GM19467 (cell line): Measurements from ENCODE around the gene PPM1L.

Experiments
- ATAC-seq: cut with Tn5 transposase; IDR thresholded peaks from one replicate; pipeline ENCODE4 v1.9.1; 2021; ENCODE audit warnings: mild to moderate bottlenecking, moderate library complexity; ENCODE audit not compliant: unreplicated experiment

The PPM1L gene

DNA sequence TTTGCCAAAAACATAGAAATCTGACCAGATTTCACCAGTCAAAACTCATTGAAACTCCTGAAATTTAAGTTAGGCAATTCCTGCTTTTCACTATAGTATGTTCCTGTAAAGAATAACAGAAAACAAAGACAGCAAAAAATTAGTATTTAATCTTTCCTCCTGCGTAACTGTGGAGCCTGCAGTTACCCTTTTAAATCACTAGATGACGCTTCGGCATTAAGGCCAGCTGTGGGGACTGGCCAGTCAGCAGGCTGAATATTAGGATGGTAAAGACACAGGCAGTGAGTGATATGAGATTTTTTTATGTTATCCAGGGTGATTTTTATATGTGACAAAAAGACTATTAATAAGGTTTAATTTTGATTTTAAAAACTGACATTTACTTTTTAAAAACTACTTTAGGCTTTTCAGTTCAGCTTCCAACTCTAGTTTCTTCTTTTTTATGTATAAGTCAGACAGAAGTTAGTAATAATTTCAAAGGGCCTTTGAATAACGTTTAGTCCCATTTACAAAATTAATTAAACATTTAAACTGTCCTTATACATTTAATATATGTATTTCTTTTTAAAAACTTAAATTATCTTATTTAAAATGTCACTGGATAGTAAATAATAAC is 165.1 kb downstream of the PPM1L start:
- peak; percentile 90 for ATAC-seq

DNA sequence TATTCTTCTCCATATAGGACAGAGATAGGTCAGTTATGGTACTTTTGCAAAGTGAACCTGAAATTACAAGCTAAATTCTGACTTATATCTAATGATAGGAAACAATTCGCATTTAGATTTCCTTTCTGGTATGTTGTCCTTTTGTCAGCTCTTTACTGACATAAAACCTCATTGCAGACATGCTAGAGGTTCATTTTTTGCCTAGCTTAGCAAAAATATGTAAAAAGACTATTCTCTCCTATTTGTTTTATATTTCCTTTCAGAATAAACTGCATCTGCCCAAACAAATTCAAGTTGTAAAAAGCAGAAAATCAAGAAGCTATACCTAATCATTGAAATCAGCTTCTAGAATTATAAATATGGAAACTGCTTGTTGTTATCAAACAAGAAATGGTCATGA is 168.7 kb downstream of the PPM1L start:
- ATAC-seq: no peak

DNA sequence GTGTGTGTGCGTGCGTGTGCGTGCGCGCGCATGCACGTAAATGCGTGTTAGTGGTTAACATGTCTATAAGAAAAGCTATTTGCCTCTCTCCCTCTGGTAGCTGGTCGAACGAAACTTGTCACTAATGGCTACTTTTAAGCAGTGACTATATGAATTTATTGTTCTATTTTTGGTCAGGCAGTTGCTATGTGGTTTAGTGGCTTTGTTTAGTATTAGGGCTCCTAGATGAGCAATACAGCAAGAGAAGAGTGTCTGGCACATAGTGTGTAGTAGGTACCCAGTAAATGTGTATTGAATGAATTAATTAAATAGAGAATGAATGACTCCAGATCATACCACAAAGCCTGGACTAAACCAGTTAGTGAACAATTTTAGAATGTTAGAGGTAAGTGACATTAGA is 171.6 kb downstream of the PPM1L start:
- no peak for ATAC-seq

DNA sequence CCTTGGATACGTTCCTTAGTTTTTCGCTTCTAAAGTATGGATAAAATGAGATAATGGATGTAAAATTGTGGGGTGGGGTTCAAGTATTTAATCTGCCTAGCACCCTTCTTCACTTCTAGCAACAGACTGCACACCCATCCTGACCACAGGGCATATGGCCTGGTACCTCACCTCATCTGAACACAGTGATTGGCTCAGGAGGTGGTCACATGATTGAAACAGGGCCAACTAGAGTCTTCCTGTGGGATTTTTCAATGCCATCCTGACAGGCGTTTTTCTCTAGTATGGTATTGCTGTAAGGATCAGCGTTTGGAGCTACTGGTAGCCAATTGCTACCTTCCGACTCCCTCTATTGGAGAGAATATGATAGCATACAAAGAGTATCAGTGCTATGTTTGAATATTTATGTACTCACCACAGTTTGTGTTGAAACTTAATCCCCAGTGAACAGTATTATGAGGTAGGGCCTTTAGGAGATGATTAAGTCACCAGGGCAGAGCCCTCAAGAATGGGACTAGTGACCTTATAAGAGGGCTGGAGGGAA is 172.2 kb downstream of the PPM1L start:
- no peak for ATAC-seq

DNA sequence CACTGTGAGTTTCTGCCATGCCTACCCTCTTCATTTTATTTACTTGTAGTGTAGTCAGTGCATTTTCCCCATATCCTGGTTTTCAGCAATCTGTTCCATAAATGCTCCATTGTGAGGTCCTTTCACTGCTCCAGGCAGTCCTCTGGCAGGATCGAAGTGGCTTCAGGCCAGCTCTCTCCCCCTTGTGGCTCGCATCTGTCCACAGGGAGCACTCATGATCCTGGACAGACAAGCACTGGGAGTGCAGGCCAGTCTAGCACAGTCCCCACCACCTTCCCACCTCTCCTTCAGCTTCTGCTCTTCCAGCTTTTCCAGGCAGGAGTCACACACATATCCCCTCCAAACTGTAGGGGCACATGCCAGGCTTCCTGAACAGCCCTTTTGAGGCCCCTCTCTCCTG is 173.6 kb downstream of the PPM1L start:
- no peak for ATAC-seq

DNA sequence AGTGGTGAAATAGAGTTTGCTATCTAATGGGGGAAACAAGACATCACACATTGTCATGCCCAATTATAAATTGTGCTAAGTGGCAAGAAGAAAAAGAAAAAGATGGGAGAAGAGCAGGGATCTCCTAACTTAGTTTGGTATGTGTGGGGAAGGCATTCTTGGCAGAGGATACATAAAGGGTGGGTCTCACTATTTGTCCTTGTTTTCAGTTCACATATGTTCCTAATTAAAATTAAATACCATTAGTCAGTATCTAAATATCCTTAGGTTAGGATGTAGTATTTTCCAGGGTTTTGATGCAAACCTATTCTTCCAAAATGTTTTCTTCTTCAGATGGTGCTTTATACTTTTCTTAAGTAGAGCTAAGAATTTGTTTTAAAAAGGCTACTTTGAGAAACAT is 175.4 kb downstream of the PPM1L start:
- ATAC-seq: no peak

DNA sequence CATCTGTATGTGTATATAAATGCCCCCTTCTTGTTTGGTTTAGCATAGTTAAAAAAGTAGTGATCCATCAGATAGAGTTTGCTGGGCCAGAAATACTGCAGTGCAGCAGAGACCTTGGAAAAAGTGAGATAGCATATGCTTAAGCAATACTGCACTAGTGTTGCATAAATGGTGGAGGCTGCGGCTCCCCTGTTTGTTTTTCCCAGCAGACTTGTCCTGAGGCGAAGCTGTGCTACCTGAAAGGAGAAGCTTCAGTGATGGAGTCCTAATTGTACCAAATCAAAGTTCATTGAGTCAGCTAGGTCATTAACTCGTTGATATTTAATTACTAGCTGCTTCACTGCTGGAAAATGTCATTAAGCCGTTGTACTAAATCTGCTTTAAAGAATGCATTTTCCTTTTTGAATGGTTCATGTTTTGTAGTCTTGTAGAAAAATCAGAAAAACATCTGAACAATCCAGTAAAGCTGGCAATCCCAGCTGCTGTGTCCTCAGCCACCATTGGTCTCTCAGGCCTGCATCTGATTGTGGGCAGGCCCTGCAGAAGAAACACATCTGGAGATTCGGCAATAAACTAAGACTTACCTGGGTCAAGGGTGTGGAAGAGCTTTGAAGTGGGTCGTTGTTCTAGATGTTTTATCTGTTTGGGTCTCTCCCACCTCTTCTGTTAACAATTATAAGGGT is 179.5 kb downstream of the PPM1L start:
- ATAC-seq: no peak

DNA sequence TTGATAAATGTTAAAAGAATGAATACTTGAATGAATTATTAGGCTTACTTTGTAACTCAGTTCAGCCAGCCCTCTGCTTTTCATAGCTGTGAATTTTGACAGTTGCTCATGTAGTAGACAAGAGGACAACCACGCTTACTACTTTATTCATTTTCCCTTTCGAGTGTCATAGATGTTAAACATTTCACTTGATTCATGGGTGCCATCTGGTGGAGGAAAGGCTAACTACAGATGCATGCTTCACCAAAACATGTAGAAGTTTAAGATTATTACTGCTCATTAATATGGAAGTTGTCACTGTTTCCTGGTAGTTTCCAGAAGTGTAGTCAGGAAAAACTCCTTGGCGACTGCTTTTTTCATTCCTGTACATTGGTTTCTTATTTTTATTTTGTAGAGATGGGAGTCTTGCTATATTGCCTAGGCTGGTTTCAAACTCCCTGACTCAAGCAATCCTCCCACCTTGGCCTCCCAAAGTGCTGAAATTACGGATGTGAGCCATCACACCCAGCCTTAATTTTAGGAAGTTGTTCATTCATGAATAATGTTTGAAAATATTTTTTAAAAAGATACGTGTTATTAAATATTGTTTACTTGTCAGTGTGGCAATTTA is 186.0 kb downstream of the PPM1L start:
- peak; percentile 90 for ATAC-seq

DNA sequence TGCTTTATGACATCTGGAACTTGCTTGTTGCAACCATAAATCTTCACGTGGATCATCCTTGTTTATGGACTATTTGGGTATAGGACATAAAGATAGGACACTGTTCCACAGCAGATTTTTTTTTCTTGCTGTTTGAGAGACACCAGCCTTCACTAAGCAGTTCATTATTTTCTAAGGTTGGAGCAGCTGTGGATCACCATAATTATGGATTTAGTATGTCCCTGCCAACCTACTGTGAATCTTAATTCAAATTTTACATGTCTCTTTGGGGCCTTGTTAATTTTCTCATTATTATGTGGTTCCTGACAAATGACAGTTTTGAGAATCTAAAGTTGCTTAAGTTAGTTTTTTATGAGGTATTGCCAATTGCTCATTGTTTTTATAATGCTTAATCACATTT is 188.0 kb downstream of the PPM1L start:
- ATAC-seq: no peak

DNA sequence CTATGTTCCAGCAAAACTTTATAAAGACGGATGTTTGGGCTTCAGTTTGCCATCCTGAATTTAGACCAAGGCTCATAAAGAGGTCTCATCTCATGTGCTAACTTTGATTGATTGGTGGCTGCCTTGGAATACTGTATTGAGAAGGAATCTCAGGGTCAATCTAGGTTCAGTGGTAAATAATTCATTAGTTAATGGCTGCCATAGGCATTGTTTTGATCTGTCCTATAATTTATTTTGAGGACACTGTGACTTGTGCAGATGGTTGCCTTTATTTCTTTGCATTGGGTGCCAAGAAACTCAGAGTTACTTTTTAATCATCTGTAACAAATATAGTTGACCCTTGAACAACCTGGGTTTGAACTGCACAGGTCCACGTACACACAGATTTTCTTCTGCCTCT is 189.3 kb downstream of the PPM1L start:
- no peak for ATAC-seq

DNA sequence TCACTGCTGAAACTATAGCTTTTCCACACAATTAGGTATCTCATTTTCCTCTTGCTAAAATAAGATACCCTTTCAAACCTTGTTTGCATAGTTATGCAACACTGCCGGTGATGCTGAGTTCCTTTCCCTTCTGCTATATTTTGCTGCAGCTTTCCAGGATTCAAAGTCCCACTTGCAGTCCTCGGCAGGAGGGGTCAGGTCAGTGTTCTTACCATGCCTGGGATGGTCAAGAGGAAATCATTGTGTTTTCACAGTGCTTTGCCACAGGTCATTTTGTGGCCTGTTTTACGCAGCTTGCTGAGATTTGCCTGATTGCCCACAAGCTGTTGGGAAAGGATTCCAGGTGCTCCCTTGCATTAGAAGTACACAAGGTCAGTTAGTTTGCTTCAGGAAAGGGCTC is 192.2 kb downstream of the PPM1L start:
- ATAC-seq: no peak

DNA sequence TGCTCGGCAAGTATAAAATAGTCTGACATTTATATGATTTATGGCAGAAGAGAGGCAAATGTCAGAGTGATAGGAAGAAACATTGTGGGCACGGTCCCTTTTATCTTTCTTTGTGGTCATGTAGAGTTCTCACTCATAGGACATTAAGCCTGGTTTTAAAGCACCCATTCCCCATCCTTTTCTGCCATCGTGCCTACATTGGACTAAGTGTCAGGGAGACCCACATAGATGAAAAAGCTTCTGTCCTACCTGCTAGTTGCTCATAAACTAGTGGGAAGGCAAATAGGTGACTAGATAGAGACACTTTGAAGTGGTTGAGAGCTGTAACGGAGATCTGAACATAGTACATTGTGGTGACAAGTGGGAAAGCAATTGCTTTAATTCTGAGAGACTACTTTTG is 193.4 kb downstream of the PPM1L start:
- ATAC-seq: no peak

DNA sequence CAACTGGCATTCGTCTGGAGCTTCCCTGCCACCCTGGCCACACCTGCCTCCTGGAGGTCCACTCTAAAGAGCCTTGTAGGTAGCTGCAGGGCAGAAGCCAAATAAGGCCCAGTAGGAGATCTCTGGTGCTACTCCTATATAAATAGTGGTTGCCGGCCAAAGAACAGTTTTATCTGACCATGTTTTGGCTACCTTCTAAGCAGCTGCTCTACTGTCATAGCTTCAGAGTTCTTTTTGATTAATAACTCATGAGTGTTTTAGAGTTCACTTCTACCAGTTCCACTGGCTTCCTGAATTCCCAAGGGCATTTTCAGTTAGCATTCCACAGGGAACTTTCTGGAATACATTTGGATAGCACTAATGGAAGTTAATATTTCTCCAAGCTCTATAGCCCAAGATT is 194.5 kb downstream of the PPM1L start:
- no peak for ATAC-seq

DNA sequence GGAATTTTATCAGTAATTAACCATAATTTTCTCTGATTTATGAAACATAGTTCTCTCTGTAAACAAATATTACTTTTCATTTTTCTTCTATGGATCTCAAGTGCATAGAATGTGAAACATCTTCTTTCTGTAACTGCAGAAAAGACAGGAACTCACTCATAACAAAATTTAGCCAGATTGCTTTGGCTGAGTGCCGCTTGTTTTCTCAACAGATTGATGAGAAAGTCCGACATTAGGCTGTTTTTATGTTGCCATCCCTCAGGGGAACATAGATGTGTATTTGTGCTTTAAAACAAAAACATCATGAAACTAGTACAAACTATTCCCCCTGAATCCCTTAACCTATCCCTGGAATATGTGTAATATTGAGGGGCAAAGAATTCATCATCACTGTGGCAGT is 194.9 kb downstream of the PPM1L start:
- ATAC-seq: no peak

DNA sequence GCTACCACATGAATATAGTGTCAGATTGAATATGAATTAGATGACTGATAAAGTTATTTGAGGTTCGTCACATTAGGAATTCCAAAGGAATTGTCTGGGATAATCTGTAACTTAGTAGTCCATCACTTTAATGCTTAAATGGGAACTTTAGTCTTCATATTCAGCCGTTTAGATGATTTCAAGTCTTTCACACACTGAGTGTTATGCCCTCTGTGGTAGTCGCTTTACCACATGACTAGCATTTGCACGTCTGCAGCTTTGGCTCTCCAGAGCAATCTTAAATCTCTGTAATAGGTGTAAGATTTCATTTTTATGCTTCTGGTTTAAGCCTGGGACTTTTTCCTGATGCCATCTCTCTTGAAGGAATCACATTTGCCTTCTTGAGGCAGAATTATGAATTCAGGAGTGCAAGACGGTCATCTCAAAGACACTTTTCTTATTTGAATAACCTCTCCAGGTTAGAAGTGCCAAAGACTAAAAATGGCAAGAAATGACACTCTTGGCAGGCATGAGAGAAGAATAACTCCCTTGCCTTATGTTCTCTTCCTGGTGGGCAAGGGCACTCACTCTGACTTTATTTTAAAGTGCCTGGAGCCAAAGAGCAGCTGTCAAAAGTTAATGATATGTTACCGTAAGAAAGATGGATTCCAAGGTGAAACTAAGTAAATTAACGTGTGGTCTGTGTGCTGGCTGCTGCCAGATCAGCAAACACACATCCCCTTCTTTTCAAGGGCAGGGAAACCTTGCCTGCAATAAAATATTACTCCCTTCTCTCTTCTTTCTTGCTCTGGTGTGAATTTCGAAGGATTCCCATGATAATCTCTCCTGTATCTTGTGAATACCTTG is 195.8 kb downstream of the PPM1L start:
- no peak for ATAC-seq

DNA sequence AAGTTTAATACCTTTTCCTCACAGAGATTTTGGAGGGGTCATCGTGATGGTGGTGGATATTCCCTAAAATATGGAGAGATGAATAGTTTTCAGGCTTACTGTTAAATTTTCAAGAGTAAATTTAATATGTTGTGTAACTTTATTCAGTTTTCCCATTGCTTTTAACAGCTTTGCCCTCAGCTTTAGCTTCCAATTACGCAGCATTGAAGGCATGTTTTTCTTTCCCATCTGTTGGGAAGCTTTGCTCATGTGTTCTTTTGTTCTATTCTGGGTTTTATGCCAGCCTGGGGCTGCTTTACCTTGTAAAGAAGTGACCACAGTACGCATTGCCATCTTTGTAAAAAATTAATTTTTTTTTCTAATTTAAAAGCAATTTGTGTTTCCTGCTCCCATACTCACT is 197.7 kb downstream of the PPM1L start:
- no peak for ATAC-seq

DNA sequence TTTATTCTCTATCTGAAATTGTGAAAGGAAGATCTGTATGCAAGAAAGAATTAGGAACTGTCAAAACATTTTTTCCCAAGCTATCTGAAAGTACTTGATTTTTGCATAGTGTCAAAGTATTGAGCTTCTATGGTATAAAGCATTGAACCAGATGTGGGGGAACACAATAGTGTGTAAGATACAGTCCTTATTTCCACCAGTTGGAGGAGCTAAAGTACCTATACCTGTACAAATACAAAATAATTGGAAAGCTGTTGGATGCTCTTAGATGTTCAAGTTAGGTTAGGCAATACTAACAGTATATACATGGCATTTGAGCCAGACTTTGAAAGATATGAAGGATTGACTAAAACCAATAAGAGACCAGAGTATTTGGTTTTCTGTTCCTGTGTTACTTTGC is 200.8 kb downstream of the PPM1L start:
- peak; percentile 73 for ATAC-seq

DNA sequence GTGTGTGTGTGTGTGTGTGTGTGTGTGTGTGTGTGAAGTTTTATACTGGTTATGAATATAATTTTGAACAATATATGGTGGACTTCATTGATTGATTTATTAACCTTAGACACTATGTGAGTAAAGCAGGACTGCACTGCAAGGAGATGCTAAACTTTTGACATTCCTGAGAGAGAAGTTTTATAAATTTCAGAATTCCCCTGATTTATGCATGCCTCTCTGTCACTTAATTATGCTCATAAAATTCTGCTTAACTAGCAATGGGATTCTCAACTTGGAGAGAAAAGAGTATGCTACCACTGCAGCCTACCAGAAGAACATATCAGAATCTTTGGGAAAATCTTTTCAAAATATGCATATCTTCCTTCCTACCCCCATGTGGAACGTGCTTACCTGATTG is 204.5 kb downstream of the PPM1L start:
- no peak for ATAC-seq

DNA sequence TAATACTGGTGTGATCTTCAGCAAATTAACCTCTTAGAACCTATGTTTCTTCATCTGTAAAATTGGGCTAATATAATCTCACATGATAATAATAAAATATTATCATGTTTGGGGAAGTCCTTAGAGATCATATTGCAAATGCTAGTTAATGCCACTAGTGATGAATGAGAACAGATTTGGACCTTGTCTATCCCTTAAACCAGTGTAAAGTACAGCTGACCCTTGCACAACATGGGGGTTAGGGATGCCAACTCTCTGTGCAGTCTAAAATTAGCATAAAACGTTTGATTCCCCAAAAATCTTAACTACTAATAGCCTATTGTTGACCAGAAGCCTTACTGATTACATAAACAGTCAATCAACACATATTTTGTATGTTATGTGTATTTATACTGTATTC is 207.9 kb downstream of the PPM1L start:
- ATAC-seq: no peak

DNA sequence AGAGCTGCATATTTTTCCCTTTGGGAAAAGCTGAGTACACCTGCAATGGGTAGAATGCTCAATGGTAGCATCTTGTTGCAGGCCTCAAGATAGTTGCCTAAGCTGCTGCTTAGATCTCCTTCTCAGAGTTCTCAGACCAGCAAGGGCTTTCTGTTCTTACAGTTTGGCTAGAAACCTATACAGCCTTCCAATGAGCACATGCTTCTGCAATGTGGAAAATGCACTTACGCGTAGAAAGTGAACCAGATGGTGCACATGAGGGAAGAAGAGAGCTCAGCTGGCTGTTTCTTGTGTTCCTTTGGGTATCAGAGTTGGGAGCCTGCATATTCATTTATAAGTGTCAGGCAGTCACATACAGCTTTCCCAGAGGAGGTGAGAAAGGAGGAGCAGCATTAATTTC is 212.7 kb downstream of the PPM1L start:
- ATAC-seq: no peak

DNA sequence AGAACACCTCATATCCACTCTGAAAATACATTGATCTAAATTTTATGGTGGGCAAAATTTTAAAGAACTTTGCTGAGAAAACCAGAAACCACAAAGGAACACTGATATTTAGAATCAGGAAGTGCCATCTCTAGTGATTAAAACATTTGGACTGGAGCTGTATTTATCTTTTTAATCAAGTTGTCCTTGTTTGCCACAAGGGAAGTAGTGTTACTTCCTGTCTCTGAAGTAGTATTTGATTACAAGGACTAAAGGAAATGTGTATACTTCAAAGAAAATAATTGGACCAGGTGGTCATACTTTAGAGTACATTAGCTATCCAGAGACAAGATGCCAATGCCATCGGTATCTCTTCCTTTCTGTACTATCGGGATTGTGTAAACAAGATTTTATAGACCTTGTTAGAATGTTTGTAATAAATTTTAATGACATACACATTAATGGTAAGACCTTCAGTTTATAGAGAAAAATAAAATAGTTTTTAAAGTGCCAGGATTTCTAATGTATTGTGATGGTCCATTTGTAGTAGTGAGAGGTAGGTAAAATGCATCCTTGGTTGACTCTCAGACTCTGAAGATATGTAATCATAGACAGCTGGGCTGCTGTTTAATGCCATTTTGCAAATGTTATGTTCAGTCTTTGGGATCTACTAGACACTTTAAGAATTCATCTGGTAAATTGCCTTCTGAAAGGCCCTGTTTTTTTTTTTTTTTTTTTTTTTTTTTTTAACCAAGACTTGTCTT is 217.2 kb downstream of the PPM1L start:
- no peak for ATAC-seq
